GDM1 (cell line): ENCODE measurements around the gene LZTR1.
"Not testable (repeated sequence)": the region's sequence is repeated elsewhere in the genome, so short reads cannot be mapped to it uniquely, and the experiment has no call there.

Experiments
- DNase-seq: peaks from one replicate; lab custom pipeline; 2025; lab: John Stamatoyannopoulos, UW

LZTR1 gene

GRCh38 chr22:20981787-20982562, at the start of gene LZTR1:
Gene LZTR1 (plus strand): TSS chr22:20982297. CDS start chr22:20982372, 75 bp downstream.
- peak; percentile 81 for DNase-seq

GRCh38 chr22:20933910-20934309, 48.2 kb upstream of the LZTR1 start:
- DNase-seq, result no peak

GRCh38 chr22:20935049-20935448, 47.0 kb upstream of the LZTR1 start:
- not testable (repeated sequence) for DNase-seq

- not testable (repeated sequence) for DNase-seq
Observed at GRCh38 chr22:20935780-20936539, 46.1 kb upstream of the LZTR1 start.

GRCh38 chr22:20937031-20937793, 44.9 kb upstream of the LZTR1 start:
- no peak for DNase-seq

- no peak for DNase-seq
Observed at GRCh38 chr22:20937794-20938671, 44.1 kb upstream of the LZTR1 start.

- DNase-seq, result not testable (repeated sequence)
Observed at GRCh38 chr22:20939457-20940185, 42.5 kb upstream of the LZTR1 start.

- no peak for DNase-seq
Observed at GRCh38 chr22:20940186-20940651, 41.9 kb upstream of the LZTR1 start.

- no peak for DNase-seq
Observed at GRCh38 chr22:20940904-20941385, 41.2 kb upstream of the LZTR1 start.

- DNase-seq, result not testable (repeated sequence)
Observed at GRCh38 chr22:20942203-20942902, 39.7 kb upstream of the LZTR1 start.

GRCh38 chr22:20943104-20943933, 38.8 kb upstream of the LZTR1 start:
- DNase-seq, result no peak

GRCh38 chr22:20944042-20944441, 38.1 kb upstream of the LZTR1 start:
- no peak for DNase-seq

GRCh38 chr22:20945578-20945934, 36.5 kb upstream of the LZTR1 start:
- no peak for DNase-seq

GRCh38 chr22:20946080-20946986, 35.8 kb upstream of the LZTR1 start:
- DNase-seq, result no peak

GRCh38 chr22:20946991-20947390, 35.1 kb upstream of the LZTR1 start:
- no peak for DNase-seq

GRCh38 chr22:20948450-20948849, 33.6 kb upstream of the LZTR1 start:
- DNase-seq, result no peak

- DNase-seq, result no peak
Observed at GRCh38 chr22:20948989-20949388, 33.1 kb upstream of the LZTR1 start.

- DNase-seq, result no peak
Observed at GRCh38 chr22:20949698-20950183, 32.4 kb upstream of the LZTR1 start.
